Esophagus squamous epithelium (tissue), 5 donors: ENCODE results near the gene DMRT1. TPM values are rescaled to one million over a fixed set of nuclear protein-coding genes. Genes with fewer than 3 reads are reported as not detected.

Source experiments
- DNase-seq: peaks from one replicate; lab custom pipeline; 2025; lab: John Stamatoyannopoulos, UW
- H3K27ac ChIP-seq, 4 donors: fragments of 200-600 bp; sonication (generic); one replicate each; pipeline ENCODE4 v1.5.1; 2016 to 2019; ENCODE audit warnings: mild to moderate bottlenecking in 1 of 4
- H3K27me3 ChIP-seq, 4 donors: fragments of 200-600 bp; sonication (generic); 1 replicate in 3 of 4; 2 replicates in 1 of 4; pipeline versions ENCODE4 v1.5.1 to v1.6.0; 2017 to 2021; ENCODE audit warnings: antibody characterized with exemption in 1 of 4
- H3K36me3 ChIP-seq, 3 donors: fragments of 200-600 bp; sonication (generic); one replicate each; pipeline ENCODE4 v1.5.1; 2016 to 2019
- H3K4me1 ChIP-seq, 3 donors: fragments of 200-600 bp; sonication (generic); one replicate each; pipeline ENCODE4 v1.5.1; 2017 to 2019
- H3K4me3 ChIP-seq, 4 donors: fragments of 200-600 bp; sonication (generic); 1 replicate in 3 of 4; 2 replicates in 1 of 4; pipeline ENCODE4 v1.5.1; 2016 to 2019; ENCODE audit warnings: mild to moderate bottlenecking in 2 of 4, moderate library complexity in 1 of 4
- H3K9me3 ChIP-seq, 3 donors: fragments of 200-600 bp; sonication (generic); one replicate each; pipeline ENCODE4 v1.5.1; 2016 to 2019
- CTCF ChIP-seq, 6 experiments: fragments of 450-650 bp in 4 of 6; fragments of 200-600 bp in 2 of 6; sonication (generic) in 2 of 6; IDR thresholded peaks; one replicate each; pipeline ENCODE4 v1.5.1; 2016 to 2019; ENCODE audit warnings: antibody characterized with exemption in 6 of 6, mild to moderate bottlenecking in 4 of 6, moderate library complexity in 4 of 6
- POLR2A ChIP-seq, 4 donors: fragments of 450-650 bp; IDR thresholded peaks; one replicate each; pipeline ENCODE4 v1.6.1; 2017; ENCODE audit warnings: antibody characterized with exemption in 4 of 4, mild to moderate bottlenecking in 4 of 4, moderate library complexity in 3 of 4
- WGBS, 2 donors: methylation state at CpG; one replicate each; pipeline ENCODE4 v1.1.5; 2018; 5-methylcytosine and 5-hydroxymethylcytosine counted together
- intact Hi-C: fragments of 100-400 bp; cut with DNase I; formaldehyde crosslinking; loops from one replicate; pipeline ENCODE4 v1.15.0; 2022
- total RNA-seq, 4 donors: library from RNA; depleted of rRNA; stranded (reverse); fragments of >200 nt; gene quantifications; one replicate each; pipeline ENCODE4 v1.1.0, GENCODE V29; 2016
- donor health status: DM: yes; HTN: yes; CAD: no.

The DMRT1 gene
- total RNA-seq, 4 donors from 2014 or later, result not detected

- H3K36me3 ChIP-seq, result no peaks in the 10 kb centered on the region
- DNase-seq, result no peak
- H3K9me3 ChIP-seq, result no peaks in the 10 kb centered on the region
- intact Hi-C loops, result no loop called here
- WGBS, 2 donors, result 89 to 97% methylated on average over 4 of the region's 4 CpGs
- TF ChIP-seq CTCF (IDR thresholded peaks at IDR 0.05), result no peak
- no peak for TF ChIP-seq POLR2A (IDR thresholded peaks at IDR 0.05)
- H3K27ac ChIP-seq, result no peak overlapping the region
- H3K4me1 ChIP-seq, result peaks cover 0 to 11% (median 0%) of the 10 kb centered on the region in 3 donors
- peaks cover 0 to 99% (median 2%) of the 10 kb centered on the region in 4 donors for H3K27me3 ChIP-seq
- H3K4me3 ChIP-seq, result no peak overlapping the region
These were observed 117.6 kb downstream of the DMRT1 start for GRCh38 chr9:959105-959504.

- Histone ChIP-seq H3K27ac (no peak overlapping the region), H3K36me3 (no peaks in the 10 kb centered on the region), H3K4me3 (no peak overlapping the region), H3K4me1 (peaks cover 0 to 11% (median 0%) of the 10 kb centered on the region in 3 donors), H3K27me3 (peaks cover 0 to 99% (median 2%) of the 10 kb centered on the region in 4 donors), H3K9me3 (no peaks in the 10 kb centered on the region)
- 23 to 69% methylated on average over 4 of the region's 4 CpGs for WGBS, 2 donors
- no peak for TF ChIP-seq CTCF (IDR thresholded peaks at IDR 0.05)
- no peak for TF ChIP-seq POLR2A (IDR thresholded peaks at IDR 0.05)
- intact Hi-C loops, result no loop called here
- no peak for DNase-seq
These were observed 118.4 kb downstream of the DMRT1 start for GRCh38 chr9:959914-960313.

GRCh38 chr9:962023-962422 lies 120.5 kb downstream of the DMRT1 start:
- 48 to 57% methylated on average over 6 of the region's 6 CpGs for WGBS, 2 donors
- peaks cover 0 to 100% (median 3%) of the 10 kb centered on the region in 4 donors for H3K27me3 ChIP-seq
- no peak overlapping the region for H3K27ac ChIP-seq
- TF ChIP-seq CTCF (IDR thresholded peaks at IDR 0.05), result no peak
- TF ChIP-seq POLR2A (IDR thresholded peaks at IDR 0.05), result no peak
- no peaks in the 10 kb centered on the region for H3K9me3 ChIP-seq
- intact Hi-C loops, result no loop called here
- no peak overlapping the region for H3K4me3 ChIP-seq
- H3K4me1 ChIP-seq, result peaks cover 0 to 19% (median 0%) of the 10 kb centered on the region in 3 donors
- H3K36me3 ChIP-seq, result no peaks in the 10 kb centered on the region
- no peak for DNase-seq

GRCh38 chr9:965497-965896 lies 124.0 kb downstream of the DMRT1 start:
- TF ChIP-seq POLR2A (IDR thresholded peaks at IDR 0.05), result no peak
- no peak for TF ChIP-seq CTCF (IDR thresholded peaks at IDR 0.05)
- DNase-seq, result no peak
- H3K9me3 ChIP-seq, result no peaks in the 10 kb centered on the region
- intact Hi-C loops, result no loop called here
- H3K27me3 ChIP-seq, result peaks cover 0 to 100% (median 17%) of the 10 kb centered on the region in 4 donors
- WGBS, 2 donors, result 14 to 45% methylated on average over 4 of the region's 4 CpGs
- H3K4me1 ChIP-seq, result peaks cover 0 to 36% (median 3%) of the 10 kb centered on the region in 3 donors
- no peaks in the 10 kb centered on the region for H3K36me3 ChIP-seq
- H3K4me3 ChIP-seq, result no peak overlapping the region
- H3K27ac ChIP-seq, result no peak overlapping the region

GRCh38 chr9:966870-967269 lies 125.4 kb downstream of the DMRT1 start:
- no peak for DNase-seq
- no peaks in the 10 kb centered on the region for H3K36me3 ChIP-seq
- intact Hi-C loops, result no loop called here
- H3K9me3 ChIP-seq, result no peaks in the 10 kb centered on the region
- H3K27me3 ChIP-seq, result peaks cover 0 to 100% (median 29%) of the 10 kb centered on the region in 4 donors
- TF ChIP-seq POLR2A (IDR thresholded peaks at IDR 0.05) (no peak), CTCF (IDR thresholded peaks at IDR 0.05) (no peak)
- H3K4me3 ChIP-seq, result no peak overlapping the region
- H3K4me1 ChIP-seq, result peaks cover 0 to 48% (median 10%) of the 10 kb centered on the region in 3 donors
- no peak overlapping the region for H3K27ac ChIP-seq
- WGBS, 2 donors, result 29 to 55% methylated on average over 3 of the region's 3 CpGs
